Activated naive CD8-positive, alpha-beta T cell treated with anti-CD3 and anti-CD28 coated beads for 36 hours (primary cell): ENCODE data around the gene PTPRG. TPM values are rescaled to one million over a fixed set of nuclear protein-coding genes. Genes with fewer than 3 reads are reported as not detected.

ENCODE experiments used
- DNase-seq: peaks from one replicate; pipeline ENCODE4 v3.0.0; 2021
- H3K27ac Mint-ChIP-seq: one replicate; pipeline ENCODE4 v1.8.0; 2022; ENCODE audit warnings: mild to moderate bottlenecking, moderate library complexity, mixed read lengths
- H3K27me3 Mint-ChIP-seq: one replicate; pipeline ENCODE4 v1.8.0; 2022; ENCODE audit warnings: mild to moderate bottlenecking, mixed read lengths
- H3K36me3 Mint-ChIP-seq: one replicate; pipeline ENCODE4 v1.8.0; 2021; ENCODE audit warnings: mild to moderate bottlenecking, mixed read lengths
- H3K4me1 Mint-ChIP-seq: one replicate; pipeline ENCODE4 v1.8.0; 2021; ENCODE audit warnings: mixed read lengths
- H3K4me3 Mint-ChIP-seq: one replicate; pipeline ENCODE4 v1.8.0; 2022; ENCODE audit warnings: mild to moderate bottlenecking, moderate library complexity, mixed read lengths
- H3K9me3 Mint-ChIP-seq: one replicate; pipeline ENCODE4 v1.8.0; 2022; ENCODE audit warnings: mixed read lengths
- total RNA-seq, 2 experiments: library from RNA; stranded (reverse); gene quantifications; one replicate each; pipeline ENCODE4 v1.2.3, GENCODE V29; 2021

Gene PTPRG
- total RNA-seq, 2 experiments from 2014 or later = 0.06 to 0.16 TPM

DNA sequence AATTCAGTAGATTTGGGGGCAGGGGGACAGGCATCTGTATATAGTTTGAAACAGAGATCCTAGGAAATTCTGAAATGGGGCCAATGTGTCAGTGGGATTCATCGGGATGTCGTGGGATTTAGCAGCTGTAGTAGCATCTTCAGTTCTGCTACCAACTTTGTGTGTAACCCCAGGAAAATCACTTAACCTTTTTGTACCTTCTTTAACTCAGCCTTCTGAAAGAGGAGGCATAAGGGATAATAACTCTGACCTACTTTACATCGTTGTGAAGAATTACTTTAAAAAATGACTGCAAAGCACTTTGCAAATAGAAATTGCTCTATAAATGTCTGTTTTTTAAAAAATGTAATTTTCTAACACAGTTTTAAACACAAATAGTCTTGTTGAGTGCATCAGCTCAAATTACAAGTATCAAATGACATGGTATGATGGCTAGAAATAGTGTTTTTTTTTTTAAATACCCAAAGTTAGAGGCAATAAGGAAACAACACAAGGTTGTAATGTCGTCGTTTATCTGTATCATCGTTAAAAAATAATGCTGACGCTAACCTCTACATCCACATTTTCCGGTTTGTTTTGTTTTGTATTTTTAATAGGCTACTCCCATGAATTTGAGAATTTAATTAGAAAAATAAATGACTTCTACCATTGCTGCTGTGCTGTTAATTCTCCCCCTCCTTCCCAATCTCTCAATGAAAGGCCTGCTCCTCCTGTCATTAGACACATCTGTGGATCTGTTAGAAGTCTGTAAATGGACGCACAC lies 338.5 kb downstream of the PTPRG start:
- Mint-ChIP-seq H3K36me3 (no peaks in the 10 kb centered on the region), H3K9me3 (peaks cover 2% of the 10 kb centered on the region), H3K4me1 (peaks cover 12% of the 10 kb centered on the region), H3K4me3 (no peak overlapping the region), H3K27me3 (no peaks in the 10 kb centered on the region), H3K27ac (no peak overlapping the region)
- no peak for DNase-seq

DNA sequence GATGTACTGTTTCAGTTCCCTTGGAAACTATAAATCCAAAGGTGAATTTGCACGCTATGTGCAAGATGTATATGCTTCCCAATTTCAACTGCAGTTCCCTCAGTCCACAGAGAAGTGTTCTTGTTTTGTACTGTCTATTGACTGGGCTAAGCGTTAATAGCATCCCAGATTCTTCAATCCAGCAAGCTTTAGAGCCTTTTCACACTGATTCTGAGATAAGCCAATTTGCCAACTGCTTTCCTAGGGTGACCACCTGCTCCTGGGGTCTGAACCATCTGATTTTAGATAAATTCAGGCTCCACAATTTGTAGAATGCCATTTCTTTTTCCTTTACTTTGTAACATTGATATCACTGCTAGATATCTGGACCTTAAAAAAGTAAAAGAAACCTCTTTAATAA lies 340.1 kb downstream of the PTPRG start:
- Mint-ChIP-seq H3K4me3 (no peak overlapping the region), H3K9me3 (no peaks in the 10 kb centered on the region), H3K4me1 (no peaks in the 10 kb centered on the region), H3K27me3 (peaks cover 5% of the 10 kb centered on the region), H3K36me3 (no peaks in the 10 kb centered on the region), H3K27ac (no peak overlapping the region)
- DNase-seq = no peak

DNA sequence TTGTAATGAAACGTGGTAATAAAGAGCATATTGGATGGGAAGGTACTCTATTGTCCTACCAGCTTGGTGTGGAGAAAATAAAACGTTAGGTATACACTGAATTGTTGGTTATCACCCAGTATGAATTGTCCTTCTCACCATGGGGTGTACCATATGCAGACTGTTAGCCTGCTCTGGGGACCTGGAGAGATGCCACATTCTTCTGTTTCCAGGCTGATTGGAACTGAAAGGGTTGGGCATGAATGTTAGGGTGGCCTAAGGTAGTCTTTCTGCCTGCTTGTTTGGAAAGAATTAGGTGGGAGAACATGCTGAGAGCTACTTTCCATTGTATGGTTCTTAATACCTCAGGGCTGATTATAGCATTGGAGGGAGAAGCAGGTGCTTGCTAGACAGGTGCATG lies 340.6 kb downstream of the PTPRG start:
- Mint-ChIP-seq H3K27me3 (peaks cover 6% of the 10 kb centered on the region), H3K27ac (no peak overlapping the region), H3K36me3 (no peaks in the 10 kb centered on the region), H3K4me3 (no peak overlapping the region), H3K4me1 (no peaks in the 10 kb centered on the region), H3K9me3 (no peaks in the 10 kb centered on the region)
- DNase-seq = no peak

DNA sequence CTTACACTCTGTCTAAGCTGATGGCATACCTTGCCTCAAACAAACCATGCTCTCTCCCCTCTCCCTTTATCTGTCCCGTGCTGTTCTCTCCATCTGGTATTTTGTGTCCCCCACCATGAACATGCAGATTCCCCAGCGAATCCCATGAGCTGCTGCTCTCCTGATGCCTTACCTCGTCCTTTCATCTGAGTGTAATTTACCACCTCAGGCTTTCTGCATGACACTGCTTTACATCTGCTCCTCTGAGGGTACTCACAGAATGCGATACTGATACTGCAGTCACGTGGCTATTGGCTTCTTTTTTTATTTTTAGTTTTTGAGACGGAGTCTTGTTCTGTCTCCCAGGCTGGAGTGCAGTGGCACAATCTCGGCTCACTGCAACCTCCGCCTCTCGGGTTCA lies 341.7 kb downstream of the PTPRG start:
- H3K4me3 Mint-ChIP-seq = no peak overlapping the region
- H3K27ac Mint-ChIP-seq = no peak overlapping the region
- H3K27me3 Mint-ChIP-seq = peaks cover 6% of the 10 kb centered on the region
- H3K4me1 Mint-ChIP-seq = no peaks in the 10 kb centered on the region
- H3K9me3 Mint-ChIP-seq = no peaks in the 10 kb centered on the region
- no peaks in the 10 kb centered on the region for H3K36me3 Mint-ChIP-seq
- no peak for DNase-seq

DNA sequence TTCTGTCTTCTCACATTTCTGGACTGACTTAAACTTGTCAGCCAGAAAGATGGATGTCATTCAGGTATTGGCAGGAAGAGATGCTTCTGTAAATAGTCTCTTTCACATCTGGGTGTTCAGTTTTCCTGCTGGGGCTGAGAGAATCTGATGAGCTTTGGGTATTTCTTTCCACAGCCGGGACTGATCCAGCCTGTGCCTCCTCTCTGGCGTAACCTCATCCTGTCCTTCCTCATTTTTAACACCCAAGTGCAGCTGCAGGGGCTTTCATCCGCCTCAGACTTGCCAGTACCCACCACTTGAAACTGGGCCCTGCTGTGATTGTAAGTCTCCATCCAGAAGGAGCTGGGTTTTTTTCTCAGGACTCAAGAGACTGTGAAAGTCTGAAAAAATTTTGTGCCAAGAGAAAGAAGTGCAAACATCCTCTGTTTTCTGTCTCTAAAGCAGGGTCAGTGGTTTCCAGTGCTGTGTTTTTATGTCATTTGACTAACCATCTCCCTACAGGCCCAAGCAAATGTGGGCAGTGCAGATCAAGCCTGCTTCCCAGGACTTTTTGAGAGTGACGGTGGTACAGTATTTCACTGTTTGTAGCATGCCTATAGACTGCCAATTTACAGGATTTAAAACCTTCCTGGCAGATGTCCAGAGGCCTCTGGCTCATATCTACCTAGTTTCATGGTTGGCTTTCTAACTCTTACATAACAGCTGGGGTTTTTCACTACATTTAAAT lies 342.7 kb downstream of the PTPRG start:
- H3K4me3 Mint-ChIP-seq = no peak overlapping the region
- H3K27ac Mint-ChIP-seq = no peak overlapping the region
- H3K27me3 Mint-ChIP-seq = peaks cover 6% of the 10 kb centered on the region
- H3K9me3 Mint-ChIP-seq = no peaks in the 10 kb centered on the region
- no peak for DNase-seq
- no peaks in the 10 kb centered on the region for H3K4me1 Mint-ChIP-seq
- H3K36me3 Mint-ChIP-seq = no peaks in the 10 kb centered on the region

DNA sequence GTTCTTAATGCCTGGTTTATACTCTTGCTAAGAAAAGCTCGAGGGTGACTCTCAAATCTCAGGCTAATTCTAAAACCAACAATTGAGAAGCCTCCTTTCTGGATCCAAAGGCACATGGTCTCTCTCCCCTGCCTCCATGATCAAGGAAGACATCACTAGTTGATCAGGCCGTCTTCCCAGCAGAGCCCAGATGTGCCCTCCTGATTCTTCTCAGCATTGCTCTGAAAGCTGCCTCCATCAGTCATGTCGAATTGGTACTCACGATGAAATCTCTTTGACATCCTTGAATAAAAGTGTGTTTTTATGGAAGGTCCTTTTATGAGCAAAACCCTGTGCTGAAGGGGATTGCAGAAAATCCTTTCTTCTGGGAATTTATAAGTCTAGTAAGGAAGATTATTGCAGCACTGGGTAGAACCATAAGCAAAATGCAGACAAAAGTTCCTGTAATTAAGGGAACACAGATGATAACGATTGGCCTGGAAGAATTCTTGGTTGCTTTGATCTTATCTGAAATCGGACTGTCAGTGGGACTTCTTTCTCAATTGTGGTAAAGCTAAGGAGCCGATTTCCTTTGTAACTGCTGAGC lies 345.9 kb downstream of the PTPRG start:
- H3K4me3 Mint-ChIP-seq = no peak overlapping the region
- no peak for DNase-seq
- H3K36me3 Mint-ChIP-seq = no peaks in the 10 kb centered on the region
- no peaks in the 10 kb centered on the region for H3K9me3 Mint-ChIP-seq
- H3K27me3 Mint-ChIP-seq = peaks cover 6% of the 10 kb centered on the region
- H3K27ac Mint-ChIP-seq = no peak overlapping the region
- no peaks in the 10 kb centered on the region for H3K4me1 Mint-ChIP-seq

DNA sequence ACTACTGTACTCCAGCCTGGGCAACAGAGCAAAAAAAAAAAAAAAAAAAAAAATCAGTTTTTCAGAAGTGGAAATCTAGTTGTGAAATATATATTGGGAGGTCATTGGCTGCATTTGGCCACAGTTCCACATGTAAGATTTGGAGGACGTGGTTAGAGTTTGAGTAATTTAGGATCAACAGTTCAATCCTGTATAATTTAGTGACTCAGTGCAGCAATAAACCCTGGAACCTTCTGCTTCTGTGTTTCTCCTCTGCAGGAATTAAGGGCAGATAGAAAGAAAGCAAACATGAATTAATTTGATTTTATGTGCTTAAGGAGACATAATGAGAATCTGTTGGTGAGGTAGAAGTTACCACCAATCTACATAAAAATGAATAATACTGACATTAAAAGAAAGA lies 347.0 kb downstream of the PTPRG start:
- H3K4me1 Mint-ChIP-seq = no peaks in the 10 kb centered on the region
- no peak overlapping the region for H3K4me3 Mint-ChIP-seq
- DNase-seq = no peak
- H3K27ac Mint-ChIP-seq = no peak overlapping the region
- no peaks in the 10 kb centered on the region for H3K9me3 Mint-ChIP-seq
- no peaks in the 10 kb centered on the region for H3K36me3 Mint-ChIP-seq
- peaks cover 6% of the 10 kb centered on the region for H3K27me3 Mint-ChIP-seq

DNA sequence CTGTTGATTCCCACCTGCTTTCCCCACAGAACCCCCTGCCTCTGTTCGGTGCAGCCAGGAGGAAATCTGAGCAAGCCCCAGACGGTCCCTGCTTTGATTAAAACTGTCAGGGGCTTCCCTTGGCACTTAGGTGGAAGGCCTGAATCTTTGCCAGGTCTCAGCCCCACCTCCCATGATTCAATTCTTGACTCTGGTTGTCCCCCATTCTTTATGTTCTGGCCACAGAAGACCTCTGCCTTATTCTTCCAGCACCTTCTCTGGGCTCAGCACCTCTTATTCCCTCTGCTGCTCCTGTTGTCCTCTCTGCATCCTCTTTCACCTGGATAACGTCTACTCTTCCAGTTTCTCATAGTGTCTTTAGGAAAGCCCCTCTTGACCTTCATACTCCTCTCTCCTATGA lies 349.4 kb downstream of the PTPRG start:
- no peak overlapping the region for H3K4me3 Mint-ChIP-seq
- no peaks in the 10 kb centered on the region for H3K4me1 Mint-ChIP-seq
- H3K27ac Mint-ChIP-seq = no peak overlapping the region
- peaks cover 6% of the 10 kb centered on the region for H3K27me3 Mint-ChIP-seq
- H3K9me3 Mint-ChIP-seq = no peaks in the 10 kb centered on the region
- H3K36me3 Mint-ChIP-seq = no peaks in the 10 kb centered on the region
- no peak for DNase-seq

DNA sequence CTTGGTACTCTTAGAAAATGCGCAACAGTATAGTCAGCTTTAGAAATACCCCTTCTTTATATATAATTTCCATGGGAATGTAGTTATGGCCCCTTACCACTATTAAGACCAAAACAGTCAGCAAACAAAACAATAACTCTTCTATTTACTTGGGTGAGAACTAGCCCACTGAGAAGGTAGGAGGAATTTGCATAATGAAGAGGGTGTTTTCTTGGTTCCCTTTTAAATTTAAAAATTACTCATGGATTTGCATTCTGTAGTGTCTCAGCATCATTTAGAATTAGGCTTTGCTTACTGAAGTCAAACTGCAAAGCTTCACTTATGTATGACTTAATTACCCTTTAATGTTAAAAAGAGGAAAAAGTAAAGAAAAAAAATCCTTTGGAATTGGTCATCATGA lies 350.8 kb downstream of the PTPRG start:
- H3K27ac Mint-ChIP-seq = no peak overlapping the region
- no peaks in the 10 kb centered on the region for H3K4me1 Mint-ChIP-seq
- DNase-seq = no peak
- H3K4me3 Mint-ChIP-seq = no peak overlapping the region
- H3K27me3 Mint-ChIP-seq = peaks cover 3% of the 10 kb centered on the region
- no peaks in the 10 kb centered on the region for H3K9me3 Mint-ChIP-seq
- H3K36me3 Mint-ChIP-seq = no peaks in the 10 kb centered on the region

DNA sequence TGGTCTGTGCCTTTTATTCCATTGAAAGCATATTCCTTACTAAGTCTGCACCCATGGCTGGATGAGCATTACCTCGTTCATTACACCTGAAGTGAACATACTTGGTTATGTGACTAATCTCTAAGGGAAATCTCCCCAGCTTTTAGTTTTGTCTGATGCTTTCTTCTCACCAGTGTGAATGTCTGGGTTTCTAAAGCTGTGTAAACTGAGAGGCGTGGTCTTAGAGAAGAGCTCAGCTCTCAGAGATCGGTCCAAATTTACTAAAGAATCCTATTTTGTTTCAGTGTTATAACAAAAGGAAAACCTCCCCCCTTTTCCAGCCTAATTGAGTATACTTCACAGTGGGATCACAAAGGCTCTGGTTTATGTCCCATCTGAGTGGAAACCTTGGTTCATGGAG lies 352.3 kb downstream of the PTPRG start:
- Mint-ChIP-seq H3K36me3 (no peaks in the 10 kb centered on the region), H3K27ac (no peak overlapping the region), H3K4me3 (no peak overlapping the region), H3K4me1 (no peaks in the 10 kb centered on the region), H3K9me3 (no peaks in the 10 kb centered on the region), H3K27me3 (peaks cover 3% of the 10 kb centered on the region)
- DNase-seq = no peak

DNA sequence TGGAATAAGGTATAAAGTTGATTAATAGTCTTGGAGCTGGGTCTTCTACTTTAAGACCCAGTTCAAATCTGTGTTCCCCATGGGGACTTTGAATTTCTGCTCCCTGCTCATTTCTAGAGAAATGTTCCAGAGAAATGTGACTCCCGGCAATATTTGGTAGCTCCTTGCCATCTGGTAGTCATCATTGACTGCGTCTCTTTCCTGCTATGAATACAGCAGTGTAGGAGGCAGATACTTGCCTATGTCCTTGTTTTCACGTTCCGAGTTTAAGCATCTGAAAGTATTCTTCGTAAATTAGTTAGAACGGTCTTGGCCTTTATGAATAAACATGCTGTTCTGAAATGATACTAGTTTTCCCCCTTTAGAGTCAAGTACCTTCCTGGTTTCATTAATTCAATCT lies 352.9 kb downstream of the PTPRG start:
- H3K27ac Mint-ChIP-seq = no peak overlapping the region

DNA sequence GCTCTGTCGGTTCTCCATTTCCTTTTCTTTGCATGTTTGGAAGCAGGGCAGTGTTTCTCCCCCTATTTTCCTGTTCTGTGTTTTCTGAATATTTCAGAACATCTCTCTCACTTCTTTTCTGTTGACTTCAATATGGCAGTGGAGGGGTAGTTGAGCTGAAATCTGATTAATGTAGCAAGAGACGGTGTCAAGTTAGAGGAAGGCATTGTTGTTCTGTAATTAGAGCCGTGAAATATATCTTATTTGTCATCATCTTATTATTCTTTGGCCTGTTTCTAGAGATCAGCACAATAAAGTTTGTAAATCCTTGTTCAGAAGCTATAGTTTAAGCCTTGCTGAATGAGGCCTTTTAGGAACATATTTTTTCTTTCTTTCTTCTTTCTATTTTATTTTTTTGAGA lies 353.9 kb downstream of the PTPRG start:
- Mint-ChIP-seq H3K27ac (no peak overlapping the region), H3K4me1 (no peaks in the 10 kb centered on the region), H3K27me3 (peaks cover 3% of the 10 kb centered on the region), H3K36me3 (no peaks in the 10 kb centered on the region), H3K9me3 (no peaks in the 10 kb centered on the region), H3K4me3 (no peak overlapping the region)
- no peak for DNase-seq

More for the DNA sequence above, 352.9 kb downstream of the PTPRG start:
- peaks cover 3% of the 10 kb centered on the region for H3K27me3 Mint-ChIP-seq
- no peak for DNase-seq
- H3K36me3 Mint-ChIP-seq = no peaks in the 10 kb centered on the region
- H3K4me3 Mint-ChIP-seq = no peak overlapping the region
- H3K9me3 Mint-ChIP-seq = no peaks in the 10 kb centered on the region
- no peaks in the 10 kb centered on the region for H3K4me1 Mint-ChIP-seq

DNA sequence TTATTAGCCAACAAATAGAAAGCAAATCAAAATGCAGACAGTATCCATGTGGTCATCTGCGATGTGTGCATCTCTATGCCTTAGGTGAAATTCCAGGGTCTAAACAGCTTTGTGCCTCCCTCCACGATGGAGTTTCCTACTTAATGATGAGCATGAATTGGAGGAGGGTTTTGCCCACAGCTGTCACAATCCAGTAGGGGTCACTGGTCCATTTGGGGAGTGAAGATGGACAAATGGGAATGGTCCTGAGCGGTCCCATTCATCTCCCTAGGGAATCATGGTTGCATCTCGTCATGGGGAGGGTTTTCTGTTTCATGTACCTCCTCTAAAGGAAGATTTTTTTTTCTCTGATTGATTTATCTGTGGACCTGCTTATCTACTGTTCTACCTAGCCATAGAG lies 358.0 kb downstream of the PTPRG start:
- DNase-seq = no peak
- Mint-ChIP-seq H3K9me3 (no peaks in the 10 kb centered on the region), H3K27ac (no peak overlapping the region), H3K27me3 (peaks cover 10% of the 10 kb centered on the region), H3K4me1 (no peaks in the 10 kb centered on the region), H3K36me3 (no peaks in the 10 kb centered on the region), H3K4me3 (no peak overlapping the region)

DNA sequence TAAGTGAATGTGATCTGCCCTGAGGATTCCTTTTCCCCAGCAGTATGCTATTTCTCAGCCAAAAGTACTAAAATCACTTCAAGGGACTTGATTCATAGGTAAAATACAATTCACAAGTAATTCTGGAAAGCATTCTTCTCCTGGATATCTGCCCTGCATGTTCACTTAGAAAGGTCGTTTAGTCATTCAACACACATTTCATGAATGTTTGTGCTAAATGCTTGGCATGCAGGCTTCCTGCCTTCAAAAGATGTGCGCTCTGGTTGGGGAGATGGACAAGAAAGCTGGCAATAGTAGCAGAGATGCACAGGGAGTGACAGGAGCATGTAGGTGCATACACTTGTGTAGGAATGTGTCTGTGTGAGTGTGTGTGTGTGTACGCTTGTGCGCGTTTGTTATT lies 360.7 kb downstream of the PTPRG start:
- Mint-ChIP-seq H3K27me3 (peaks cover 7% of the 10 kb centered on the region), H3K9me3 (no peaks in the 10 kb centered on the region)

DNA sequence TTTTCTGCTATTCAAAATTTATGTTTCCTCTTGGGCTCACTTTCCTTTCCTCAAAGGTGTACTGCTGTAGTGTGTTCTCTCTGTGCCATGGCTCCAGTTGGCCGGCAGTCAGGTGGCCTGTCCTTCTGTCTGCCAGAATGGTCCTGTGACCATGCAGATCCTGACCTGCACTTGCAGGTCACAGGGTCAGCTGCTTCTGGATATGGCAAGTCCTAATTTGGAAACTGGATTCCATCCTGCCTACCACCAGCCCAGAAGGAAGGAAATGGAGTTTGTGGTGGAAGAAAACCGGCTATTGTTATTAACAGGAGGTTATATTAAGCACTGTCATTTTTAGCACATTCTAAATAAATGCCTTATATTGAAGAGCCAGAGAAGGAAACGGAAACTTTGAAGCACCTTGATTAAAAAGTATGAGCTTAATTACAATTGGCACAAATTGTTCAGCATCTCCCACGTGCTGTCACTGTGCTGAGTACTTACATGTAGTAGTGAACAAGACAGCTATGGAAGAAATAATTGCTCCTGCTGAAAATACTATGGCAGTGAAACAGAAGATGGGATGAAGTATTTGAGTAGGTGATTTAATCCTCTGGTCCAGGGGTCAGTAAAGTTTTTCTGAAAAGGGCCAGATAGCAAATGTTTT lies 362.8 kb downstream of the PTPRG start:
- Mint-ChIP-seq H3K27ac (no peak overlapping the region), H3K9me3 (no peaks in the 10 kb centered on the region), H3K4me1 (no peaks in the 10 kb centered on the region), H3K36me3 (no peaks in the 10 kb centered on the region), H3K4me3 (no peak overlapping the region), H3K27me3 (peaks cover 7% of the 10 kb centered on the region)
- DNase-seq = no peak

More for the DNA sequence above, 360.7 kb downstream of the PTPRG start:
- H3K27ac Mint-ChIP-seq = no peak overlapping the region
- no peak overlapping the region for H3K4me3 Mint-ChIP-seq
- no peaks in the 10 kb centered on the region for H3K36me3 Mint-ChIP-seq
- H3K4me1 Mint-ChIP-seq = no peaks in the 10 kb centered on the region
- DNase-seq = no peak
